Measurements from ENCODE around the gene LIME1. TPM values are rescaled to one million over a fixed set of nuclear protein-coding genes. Genes with fewer than 3 reads are reported as not detected.

Gene LIME1
- total RNA-seq, 2 donors from 2014 or later, result 7.6 to 10.1 TPM

DNA sequence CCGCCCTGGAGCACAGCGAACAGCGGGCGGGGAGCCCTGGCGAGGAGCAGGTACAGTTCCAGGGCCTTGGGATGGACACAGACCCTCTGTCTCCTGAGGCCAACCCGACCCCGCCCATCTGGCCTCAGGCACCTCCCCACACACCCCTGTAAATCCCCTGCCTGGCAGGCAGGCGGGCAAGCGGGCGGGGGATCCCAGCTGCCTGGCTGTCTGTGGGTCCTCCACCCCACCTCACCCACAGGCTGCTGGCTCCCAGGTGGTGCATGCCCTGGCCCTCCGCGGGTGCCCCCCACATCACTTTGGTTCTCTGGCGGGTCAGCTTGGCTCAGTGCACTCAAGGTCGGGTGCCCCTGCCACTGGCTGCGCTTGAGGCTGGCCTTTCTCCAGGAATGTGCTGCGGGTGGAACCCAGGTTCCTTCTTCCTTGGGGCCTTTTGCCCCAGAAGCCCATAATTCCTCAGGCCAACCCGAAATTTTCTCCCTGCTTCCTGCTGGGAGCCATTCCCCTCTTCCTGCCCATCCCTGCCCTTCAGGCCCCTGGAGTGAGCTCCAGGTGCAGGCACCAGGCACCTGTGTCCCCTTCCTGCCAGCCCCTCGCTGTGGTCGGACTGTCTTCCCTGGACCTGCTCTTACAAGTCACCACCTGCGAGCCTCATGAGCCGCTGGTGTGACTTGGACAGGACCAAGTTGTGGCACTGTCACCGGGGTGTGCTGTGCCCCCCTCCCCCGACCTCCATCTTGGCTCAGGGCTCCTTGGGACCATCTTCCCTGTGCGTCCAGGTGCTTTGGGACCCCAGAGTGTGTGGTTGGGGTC, 45.4 kb upstream of the LIME1 start:
- Mint-ChIP-seq H3K4me1 (no peaks in the 10 kb centered on the region), H3K36me3 (ENCODE audit: low read depth) (peaks cover 10% of the 10 kb centered on the region), H3K9me3 (peaks cover 2% of the 10 kb centered on the region), H3K27me3 (ENCODE audit: insufficient read depth) (no peaks in the 10 kb centered on the region), H3K27ac (no peak overlapping the region), H3K4me3 (no peak overlapping the region)
- Histone ChIP-seq H3K36me3 (ENCODE audit: control insufficient read depth, insufficient read depth, low read length) (no peaks in the 10 kb centered on the region), H3K27ac (ENCODE audit: low read depth, low read length) (no peak overlapping the region), H3K9ac (ENCODE audit: extremely low read depth, low read length, poor library complexity, severe bottlenecking) (no peak overlapping the region), H3K4me3 (ENCODE audit: low read length) (no peak overlapping the region), H3K9me3 (ENCODE audit: control insufficient read depth, low read length) (no peaks in the 10 kb centered on the region), H3K4me1 (ENCODE audit: control insufficient read depth, insufficient read depth, low read length) (no peaks in the 10 kb centered on the region), H3K27me3 (ENCODE audit: control insufficient read depth, insufficient read depth, low read length, poor library complexity, severe bottlenecking) (no peaks in the 10 kb centered on the region)
- no peak for DNase-seq
- TF ChIP-seq, protein P1, sequence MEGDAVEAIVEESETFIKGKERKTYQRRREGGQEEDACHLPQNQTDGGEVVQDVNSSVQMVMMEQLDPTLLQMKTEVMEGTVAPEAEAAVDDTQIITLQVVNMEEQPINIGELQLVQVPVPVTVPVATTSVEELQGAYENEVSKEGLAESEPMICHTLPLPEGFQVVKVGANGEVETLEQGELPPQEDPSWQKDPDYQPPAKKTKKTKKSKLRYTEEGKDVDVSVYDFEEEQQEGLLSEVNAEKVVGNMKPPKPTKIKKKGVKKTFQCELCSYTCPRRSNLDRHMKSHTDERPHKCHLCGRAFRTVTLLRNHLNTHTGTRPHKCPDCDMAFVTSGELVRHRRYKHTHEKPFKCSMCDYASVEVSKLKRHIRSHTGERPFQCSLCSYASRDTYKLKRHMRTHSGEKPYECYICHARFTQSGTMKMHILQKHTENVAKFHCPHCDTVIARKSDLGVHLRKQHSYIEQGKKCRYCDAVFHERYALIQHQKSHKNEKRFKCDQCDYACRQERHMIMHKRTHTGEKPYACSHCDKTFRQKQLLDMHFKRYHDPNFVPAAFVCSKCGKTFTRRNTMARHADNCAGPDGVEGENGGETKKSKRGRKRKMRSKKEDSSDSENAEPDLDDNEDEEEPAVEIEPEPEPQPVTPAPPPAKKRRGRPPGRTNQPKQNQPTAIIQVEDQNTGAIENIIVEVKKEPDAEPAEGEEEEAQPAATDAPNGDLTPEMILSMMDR (conservative IDR thresholded peaks at IDR 0.05), result no peak
- WGBS, 2 experiments (ENCODE audit: insufficient coverage in 1 of 2, insufficient read length in 1 of 2), result 93 to 94% methylated on average over 15 to 24 of the region's 24 CpGs

DNA sequence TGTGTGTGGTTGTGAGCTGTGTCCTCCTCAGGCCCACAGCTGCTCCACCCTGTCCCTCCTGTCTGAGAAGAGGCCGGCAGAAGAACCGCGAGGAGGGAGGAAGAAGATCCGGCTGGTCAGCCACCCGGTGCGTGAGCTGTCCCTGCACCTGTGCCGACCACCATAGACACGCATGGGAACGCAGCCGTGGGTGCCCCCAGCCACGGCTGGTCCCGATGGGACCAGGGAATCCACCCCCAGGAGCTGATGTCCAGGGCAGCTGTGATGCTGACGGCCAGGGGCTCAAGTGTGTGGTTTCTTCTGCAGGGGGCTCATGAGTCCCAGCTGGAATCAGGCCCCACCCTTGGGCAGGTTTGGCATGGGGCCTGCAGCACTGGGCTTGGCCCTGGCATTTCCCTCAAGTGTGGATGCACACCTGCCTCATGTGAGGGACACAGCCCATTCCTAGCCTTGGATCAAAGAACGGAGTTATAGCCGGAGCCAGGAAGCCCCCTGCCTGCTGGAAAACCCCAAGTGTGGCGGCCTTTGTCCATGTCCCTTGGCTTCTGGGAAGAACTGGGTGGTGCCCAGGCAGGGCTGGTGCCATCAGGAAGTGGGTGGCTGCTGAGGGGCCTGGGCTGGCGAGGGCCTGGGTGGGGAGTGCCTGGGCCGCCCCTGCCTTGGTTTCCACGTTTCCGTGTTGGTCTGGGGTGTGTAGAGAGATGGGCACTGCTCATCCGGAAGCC, 44.6 kb upstream of the LIME1 start:
- no peak overlapping the region for H3K9ac ChIP-seq (ENCODE audit: extremely low read depth, low read length, poor library complexity, severe bottlenecking)
- H3K27ac Mint-ChIP-seq, result no peak overlapping the region
- TF ChIP-seq, protein P1 (conservative IDR thresholded peaks at IDR 0.05), result no peak

DNA sequence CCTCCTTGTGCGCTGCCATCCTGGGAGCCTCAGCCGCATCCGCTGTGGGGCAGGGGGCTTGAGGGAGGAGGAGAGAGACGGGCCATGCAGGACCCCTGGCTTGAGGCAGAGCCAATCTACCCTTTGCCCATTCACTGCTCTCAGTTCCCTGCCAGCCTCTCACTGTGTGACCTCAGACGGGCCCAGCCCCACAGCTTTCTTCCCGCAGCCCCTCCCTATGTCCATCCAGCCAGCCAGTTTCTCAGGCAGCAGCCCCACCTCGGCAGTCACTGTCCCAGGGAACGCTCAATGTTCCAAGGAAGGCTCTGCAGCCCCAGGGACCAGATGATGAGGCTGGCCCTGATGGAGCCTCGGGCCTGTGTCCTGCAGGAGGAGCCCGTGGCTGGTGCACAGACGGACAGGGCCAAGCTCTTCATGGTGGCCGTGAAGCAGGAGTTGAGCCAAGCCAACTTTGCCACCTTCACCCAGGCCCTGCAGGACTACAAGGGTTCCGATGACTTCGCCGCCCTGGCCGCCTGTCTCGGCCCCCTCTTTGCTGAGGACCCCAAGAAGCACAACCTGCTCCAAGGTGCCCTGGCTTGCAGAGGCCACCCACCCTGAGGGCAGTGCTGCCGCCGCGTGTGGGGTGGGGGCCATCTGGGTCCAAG, 43.9 kb upstream of the LIME1 start:
- Histone ChIP-seq H3K9ac (ENCODE audit: extremely low read depth, low read length, poor library complexity, severe bottlenecking) (no peak overlapping the region), H3K4me1 (ENCODE audit: control insufficient read depth, insufficient read depth, low read length) (no peaks in the 10 kb centered on the region), H3K4me3 (ENCODE audit: low read length) (no peak overlapping the region), H3K9me3 (ENCODE audit: control insufficient read depth, low read length) (no peaks in the 10 kb centered on the region), H3K27me3 (ENCODE audit: control insufficient read depth, insufficient read depth, low read length, poor library complexity, severe bottlenecking) (no peaks in the 10 kb centered on the region), H3K36me3 (ENCODE audit: control insufficient read depth, insufficient read depth, low read length) (no peaks in the 10 kb centered on the region), H3K27ac (ENCODE audit: low read depth, low read length) (peak overlapping the region; percentile 11)
- Mint-ChIP-seq H3K9me3 (peaks cover 2% of the 10 kb centered on the region), H3K4me3 (no peak overlapping the region), H3K27ac (peak overlapping the region; percentile 35), H3K4me1 (no peaks in the 10 kb centered on the region), H3K27me3 (ENCODE audit: insufficient read depth) (no peaks in the 10 kb centered on the region), H3K36me3 (ENCODE audit: low read depth) (peaks cover 10% of the 10 kb centered on the region)
- WGBS, 2 experiments (ENCODE audit: insufficient coverage in 1 of 2, insufficient read length in 1 of 2), result 90 to 91% methylated on average over 8 to 20 of the region's 20 CpGs
- TF ChIP-seq, protein P1 (conservative IDR thresholded peaks at IDR 0.05), result no peak
- DNase-seq, result no peak

More for the DNA sequence above, 44.6 kb upstream of the LIME1 start:
- H3K27me3 ChIP-seq (ENCODE audit: control insufficient read depth, insufficient read depth, low read length, poor library complexity, severe bottlenecking), result no peaks in the 10 kb centered on the region
- DNase-seq, result no peak
- peaks cover 2% of the 10 kb centered on the region for H3K9me3 Mint-ChIP-seq
- no peaks in the 10 kb centered on the region for H3K9me3 ChIP-seq (ENCODE audit: control insufficient read depth, low read length)
- H3K27ac ChIP-seq (ENCODE audit: low read depth, low read length), result no peak overlapping the region
- H3K27me3 Mint-ChIP-seq (ENCODE audit: insufficient read depth), result no peaks in the 10 kb centered on the region
- no peaks in the 10 kb centered on the region for H3K4me1 Mint-ChIP-seq
- H3K4me3 ChIP-seq (ENCODE audit: low read length), result no peak overlapping the region
- WGBS, 2 experiments (ENCODE audit: insufficient coverage in 1 of 2, insufficient read length in 1 of 2), result 96 to 97% methylated on average over 15 to 21 of the region's 21 CpGs
- no peaks in the 10 kb centered on the region for H3K4me1 ChIP-seq (ENCODE audit: control insufficient read depth, insufficient read depth, low read length)
- peaks cover 10% of the 10 kb centered on the region for H3K36me3 Mint-ChIP-seq (ENCODE audit: low read depth)
- H3K4me3 Mint-ChIP-seq, result no peak overlapping the region
- H3K36me3 ChIP-seq (ENCODE audit: control insufficient read depth, insufficient read depth, low read length), result no peaks in the 10 kb centered on the region
